Measurements from ENCODE around the gene CNFN.

Gene CNFN, protein sequence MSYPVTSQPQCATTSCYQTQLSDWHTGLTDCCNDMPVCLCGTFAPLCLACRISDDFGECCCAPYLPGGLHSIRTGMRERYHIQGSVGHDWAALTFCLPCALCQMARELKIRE

DNA sequence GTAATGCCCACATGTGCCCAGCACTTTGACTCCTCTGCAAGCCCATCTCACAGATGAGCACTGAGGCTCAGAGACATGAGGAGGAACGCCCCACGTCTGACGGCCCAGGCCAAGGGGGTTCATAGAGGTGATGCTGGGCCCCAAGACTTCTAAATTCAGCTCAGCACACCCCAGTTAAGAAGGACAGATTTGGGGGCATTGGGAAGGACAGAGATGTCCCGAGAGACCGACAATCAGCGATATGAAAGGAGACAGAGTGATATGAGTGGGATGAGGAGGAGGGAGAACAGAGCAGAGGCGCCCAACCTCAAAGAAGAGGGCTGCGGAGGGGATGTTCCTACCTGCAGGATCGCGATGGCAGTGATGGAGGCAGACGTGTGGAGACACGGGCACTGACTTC lies at the start of gene CNFN:
Gene CNFN, minus strand, starts transcription at position 399 of the 400 bp plus-strand sequence. CDS start 1,260 bp downstream, outside the sequence.
- no peak for TF ChIP-seq CREB1 (IDR thresholded peaks at IDR 0.05; ENCODE audit: low read depth)
- no peak for TF ChIP-seq EGR1 (IDR thresholded peaks at IDR 0.05)
- no peak for TF ChIP-seq TCF12 (IDR thresholded peaks at IDR 0.05; ENCODE audit: low read depth)
- TF ChIP-seq CEBPB (IDR thresholded peaks at IDR 0.05), result no peak
- TF ChIP-seq, protein P1, sequence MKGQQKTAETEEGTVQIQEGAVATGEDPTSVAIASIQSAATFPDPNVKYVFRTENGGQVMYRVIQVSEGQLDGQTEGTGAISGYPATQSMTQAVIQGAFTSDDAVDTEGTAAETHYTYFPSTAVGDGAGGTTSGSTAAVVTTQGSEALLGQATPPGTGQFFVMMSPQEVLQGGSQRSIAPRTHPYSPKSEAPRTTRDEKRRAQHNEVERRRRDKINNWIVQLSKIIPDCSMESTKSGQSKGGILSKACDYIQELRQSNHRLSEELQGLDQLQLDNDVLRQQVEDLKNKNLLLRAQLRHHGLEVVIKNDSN (IDR thresholded peaks at IDR 0.05), result no peak
- no peak for TF ChIP-seq RAD21 (IDR thresholded peaks at IDR 0.05; ENCODE audit: low read depth)
- TF ChIP-seq, protein P2, sequence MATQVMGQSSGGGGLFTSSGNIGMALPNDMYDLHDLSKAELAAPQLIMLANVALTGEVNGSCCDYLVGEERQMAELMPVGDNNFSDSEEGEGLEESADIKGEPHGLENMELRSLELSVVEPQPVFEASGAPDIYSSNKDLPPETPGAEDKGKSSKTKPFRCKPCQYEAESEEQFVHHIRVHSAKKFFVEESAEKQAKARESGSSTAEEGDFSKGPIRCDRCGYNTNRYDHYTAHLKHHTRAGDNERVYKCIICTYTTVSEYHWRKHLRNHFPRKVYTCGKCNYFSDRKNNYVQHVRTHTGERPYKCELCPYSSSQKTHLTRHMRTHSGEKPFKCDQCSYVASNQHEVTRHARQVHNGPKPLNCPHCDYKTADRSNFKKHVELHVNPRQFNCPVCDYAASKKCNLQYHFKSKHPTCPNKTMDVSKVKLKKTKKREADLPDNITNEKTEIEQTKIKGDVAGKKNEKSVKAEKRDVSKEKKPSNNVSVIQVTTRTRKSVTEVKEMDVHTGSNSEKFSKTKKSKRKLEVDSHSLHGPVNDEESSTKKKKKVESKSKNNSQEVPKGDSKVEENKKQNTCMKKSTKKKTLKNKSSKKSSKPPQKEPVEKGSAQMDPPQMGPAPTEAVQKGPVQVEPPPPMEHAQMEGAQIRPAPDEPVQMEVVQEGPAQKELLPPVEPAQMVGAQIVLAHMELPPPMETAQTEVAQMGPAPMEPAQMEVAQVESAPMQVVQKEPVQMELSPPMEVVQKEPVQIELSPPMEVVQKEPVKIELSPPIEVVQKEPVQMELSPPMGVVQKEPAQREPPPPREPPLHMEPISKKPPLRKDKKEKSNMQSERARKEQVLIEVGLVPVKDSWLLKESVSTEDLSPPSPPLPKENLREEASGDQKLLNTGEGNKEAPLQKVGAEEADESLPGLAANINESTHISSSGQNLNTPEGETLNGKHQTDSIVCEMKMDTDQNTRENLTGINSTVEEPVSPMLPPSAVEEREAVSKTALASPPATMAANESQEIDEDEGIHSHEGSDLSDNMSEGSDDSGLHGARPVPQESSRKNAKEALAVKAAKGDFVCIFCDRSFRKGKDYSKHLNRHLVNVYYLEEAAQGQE (IDR thresholded peaks at IDR 0.05; ENCODE audit: low read depth), result no peak
- TF ChIP-seq TAF1 (IDR thresholded peaks at IDR 0.05; ENCODE audit: low read depth), result no peak
- no peak for TF ChIP-seq NFIC (IDR thresholded peaks at IDR 0.05)
- TF ChIP-seq FOXM1 (IDR thresholded peaks at IDR 0.05; ENCODE audit: borderline replicate concordance, low read depth), result no peak
- no peak for TF ChIP-seq EP300 (IDR thresholded peaks at IDR 0.05; ENCODE audit: borderline replicate concordance)
- no peak for TF ChIP-seq YY1 (IDR thresholded peaks at IDR 0.05; ENCODE audit: low read depth)
- no peak for TF ChIP-seq ZBTB7A (IDR thresholded peaks at IDR 0.05; ENCODE audit: low read depth)
- no peak for TF ChIP-seq TEAD4 (IDR thresholded peaks at IDR 0.05)
- TF ChIP-seq, protein P3, sequence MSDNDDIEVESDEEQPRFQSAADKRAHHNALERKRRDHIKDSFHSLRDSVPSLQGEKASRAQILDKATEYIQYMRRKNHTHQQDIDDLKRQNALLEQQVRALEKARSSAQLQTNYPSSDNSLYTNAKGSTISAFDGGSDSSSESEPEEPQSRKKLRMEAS (IDR thresholded peaks at IDR 0.05), result no peak

DNA sequence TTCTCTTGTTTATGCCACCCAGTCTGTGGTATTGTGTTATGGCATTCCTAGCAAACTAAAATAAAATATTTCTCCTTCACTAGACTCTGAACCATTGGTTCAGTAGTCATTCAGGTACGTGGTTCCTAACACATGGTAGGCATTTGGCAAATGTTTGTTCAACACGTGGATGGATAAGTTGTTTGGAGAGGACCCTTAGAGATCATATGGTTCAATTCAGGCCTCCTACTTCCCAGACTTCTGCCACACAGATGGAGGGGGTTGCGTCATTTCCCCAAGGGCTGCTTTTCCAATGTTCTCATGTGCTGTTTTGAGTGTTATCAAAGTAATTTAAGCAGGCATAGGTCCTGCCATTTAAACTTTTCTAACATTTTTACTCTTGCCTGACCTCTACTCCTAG lies 45.9 kb upstream of the CNFN start:
- no peak for TF ChIP-seq FOXM1 (IDR thresholded peaks at IDR 0.05; ENCODE audit: borderline replicate concordance, low read depth)
- TF ChIP-seq ZBTB7A (IDR thresholded peaks at IDR 0.05; ENCODE audit: low read depth), result no peak

DNA sequence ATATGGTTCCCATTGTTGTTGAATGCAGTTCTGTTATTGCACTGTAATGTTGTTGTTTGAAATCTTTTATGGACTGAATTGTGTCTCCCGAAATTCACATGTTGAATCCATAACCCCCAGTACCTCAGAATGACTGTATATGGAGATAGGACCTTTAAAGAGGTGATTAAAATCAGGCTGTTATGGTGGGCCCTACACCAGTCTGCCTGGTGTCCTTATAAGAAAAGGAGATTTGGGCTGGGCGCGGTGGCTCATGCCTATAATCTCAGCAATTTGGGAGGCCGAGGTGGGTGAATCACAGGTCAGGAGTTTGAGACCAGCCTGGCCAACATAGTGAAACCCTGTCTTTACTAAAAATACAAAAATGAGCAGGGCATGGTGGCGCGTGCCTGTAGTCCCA lies 45.2 kb upstream of the CNFN start:
- no peak for TF ChIP-seq RAD21 (IDR thresholded peaks at IDR 0.05; ENCODE audit: low read depth)
- no peak for TF ChIP-seq EGR1 (IDR thresholded peaks at IDR 0.05)
- no peak for TF ChIP-seq FOXM1 (IDR thresholded peaks at IDR 0.05; ENCODE audit: borderline replicate concordance, low read depth)
- no peak for TF ChIP-seq YY1 (IDR thresholded peaks at IDR 0.05; ENCODE audit: low read depth)
- TF ChIP-seq TAF1 (IDR thresholded peaks at IDR 0.05; ENCODE audit: low read depth), result no peak
- TF ChIP-seq CREB1 (IDR thresholded peaks at IDR 0.05; ENCODE audit: low read depth), result no peak
- TF ChIP-seq, protein P1 (IDR thresholded peaks at IDR 0.05), result no peak
- TF ChIP-seq TCF12 (IDR thresholded peaks at IDR 0.05; ENCODE audit: low read depth), result no peak
- TF ChIP-seq EP300 (IDR thresholded peaks at IDR 0.05; ENCODE audit: borderline replicate concordance), result no peak
- no peak for TF ChIP-seq ZBTB7A (IDR thresholded peaks at IDR 0.05; ENCODE audit: low read depth)
- TF ChIP-seq, protein P2 (IDR thresholded peaks at IDR 0.05; ENCODE audit: low read depth), result no peak
- TF ChIP-seq NFIC (IDR thresholded peaks at IDR 0.05), result no peak
- TF ChIP-seq TEAD4 (IDR thresholded peaks at IDR 0.05), result no peak
- TF ChIP-seq, protein P3 (IDR thresholded peaks at IDR 0.05), result no peak
- TF ChIP-seq CEBPB (IDR thresholded peaks at IDR 0.05), result no peak

DNA sequence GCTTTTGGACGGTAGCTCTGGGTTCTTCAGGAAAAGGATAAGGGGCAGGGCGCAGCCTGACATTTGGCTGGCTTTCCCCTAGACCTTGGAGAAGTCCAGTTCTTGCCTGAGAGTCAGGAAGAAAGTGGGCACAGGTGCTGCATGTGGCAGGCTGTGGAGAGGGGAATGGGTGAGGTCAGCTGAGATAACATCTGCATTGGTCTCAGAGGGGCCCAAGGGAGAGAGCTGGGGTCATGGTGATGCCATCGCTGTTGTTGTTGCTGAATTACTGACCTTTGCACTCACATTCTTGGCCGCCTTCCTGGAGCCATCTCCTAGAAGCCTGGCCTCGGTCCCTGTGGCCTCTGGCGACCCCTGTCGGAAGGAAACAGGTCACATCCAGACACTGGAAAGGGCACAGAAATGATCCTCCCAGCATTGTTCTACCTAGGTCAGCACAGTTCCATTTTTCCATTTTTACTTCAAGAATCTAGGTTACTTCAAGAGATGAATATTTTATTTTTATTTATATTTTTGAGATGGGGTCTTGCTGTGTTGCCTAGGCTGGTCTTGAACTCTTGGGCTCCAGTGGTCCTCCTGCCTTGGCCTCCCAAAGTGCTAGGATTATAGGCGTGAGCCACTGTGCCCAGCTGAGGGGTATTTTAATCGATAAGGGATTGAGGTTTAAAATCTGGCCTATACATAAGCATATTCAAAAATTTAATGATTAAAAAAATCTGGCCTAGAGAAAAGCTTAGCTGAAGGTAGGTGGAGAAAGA lies 43.6 kb upstream of the CNFN start:
- TF ChIP-seq TEAD4 (IDR thresholded peaks at IDR 0.05) (peak; percentile 37; the same call in 1 of the 2 replicates), RAD21 (IDR thresholded peaks at IDR 0.05; ENCODE audit: low read depth) (peak; percentile 84), NFIC (IDR thresholded peaks at IDR 0.05) (peak; percentile 27; the same call in 1 of the 2 replicates)
- TF ChIP-seq, protein P1 (IDR thresholded peaks at IDR 0.05), result no peak

DNA sequence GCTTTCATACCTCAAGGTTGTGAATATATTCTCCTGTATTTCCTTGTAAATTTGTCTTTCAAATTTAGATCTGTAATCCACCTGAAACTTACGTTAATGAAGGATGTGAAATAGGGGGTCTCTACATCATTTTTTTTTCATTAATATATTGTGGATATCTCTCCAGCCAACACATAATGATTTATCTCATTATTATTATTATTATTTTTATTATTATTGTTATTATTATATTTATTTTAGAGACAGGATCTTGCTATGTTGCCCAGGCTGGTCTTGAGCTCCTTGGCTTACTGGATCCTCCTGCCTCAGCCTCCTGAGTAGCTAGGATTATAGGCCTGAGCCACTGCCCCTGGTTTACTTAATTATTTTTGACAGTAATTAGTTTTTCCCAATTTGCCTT lies 41.4 kb upstream of the CNFN start:
- TF ChIP-seq TCF12 (IDR thresholded peaks at IDR 0.05; ENCODE audit: low read depth) (no peak), NFIC (IDR thresholded peaks at IDR 0.05) (no peak), ZBTB7A (IDR thresholded peaks at IDR 0.05; ENCODE audit: low read depth) (no peak), EGR1 (IDR thresholded peaks at IDR 0.05) (no peak), YY1 (IDR thresholded peaks at IDR 0.05; ENCODE audit: low read depth) (no peak), CREB1 (IDR thresholded peaks at IDR 0.05; ENCODE audit: low read depth) (no peak), EP300 (IDR thresholded peaks at IDR 0.05; ENCODE audit: borderline replicate concordance) (no peak), TEAD4 (IDR thresholded peaks at IDR 0.05) (no peak), RAD21 (IDR thresholded peaks at IDR 0.05; ENCODE audit: low read depth) (no peak), TAF1 (IDR thresholded peaks at IDR 0.05; ENCODE audit: low read depth) (no peak)
- TF ChIP-seq, protein P3 (IDR thresholded peaks at IDR 0.05), result no peak
- TF ChIP-seq, protein P1 (IDR thresholded peaks at IDR 0.05), result no peak
